Fibroblast of skin of scalp (primary cell): ENCODE measurements around the gene SPO11.

Experiments
- DNase-seq: peaks from one replicate; pipeline ENCODE4 v3.0.0-alpha.2; 2013

The SPO11 gene

DNA sequence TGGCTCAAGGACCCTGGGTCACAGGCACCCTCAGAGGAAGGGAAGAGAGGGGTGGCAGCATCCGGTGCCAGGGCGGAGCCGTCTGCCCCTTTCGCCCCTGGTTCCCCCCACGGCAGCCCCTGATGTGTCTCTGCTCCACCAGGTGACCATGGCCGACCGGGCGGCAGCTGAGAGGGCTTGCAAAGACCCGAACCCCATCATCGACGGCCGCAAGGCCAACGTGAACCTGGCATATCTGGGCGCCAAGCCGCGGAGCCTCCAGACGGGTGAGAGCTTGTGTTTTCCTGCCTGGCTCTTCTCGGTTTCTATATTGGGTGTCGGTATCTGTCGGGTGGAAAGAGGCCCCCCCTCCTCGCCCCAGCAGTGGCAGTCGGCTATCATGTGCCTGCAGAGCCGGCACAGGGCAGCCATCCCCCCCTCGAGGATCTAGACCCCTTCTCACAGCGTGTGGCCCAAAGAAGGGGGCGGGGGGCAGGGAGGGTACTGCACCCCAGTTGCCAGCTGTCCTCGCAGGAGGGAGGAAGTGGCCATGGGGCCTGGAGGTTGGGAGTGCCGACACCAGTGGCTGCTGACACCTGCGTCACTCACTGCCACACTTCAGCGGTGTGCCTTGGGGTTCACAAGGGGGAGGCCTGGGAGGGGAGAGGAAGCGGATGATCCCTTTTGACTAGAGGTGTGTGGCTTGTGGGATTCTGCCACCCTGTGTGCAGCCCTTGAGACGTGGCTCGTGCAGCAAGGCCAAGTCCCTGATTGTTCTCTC lies 63.1 kb downstream of the SPO11 start:
- no peak for DNase-seq
